ENCODE data around the gene DHX32.

DNA sequence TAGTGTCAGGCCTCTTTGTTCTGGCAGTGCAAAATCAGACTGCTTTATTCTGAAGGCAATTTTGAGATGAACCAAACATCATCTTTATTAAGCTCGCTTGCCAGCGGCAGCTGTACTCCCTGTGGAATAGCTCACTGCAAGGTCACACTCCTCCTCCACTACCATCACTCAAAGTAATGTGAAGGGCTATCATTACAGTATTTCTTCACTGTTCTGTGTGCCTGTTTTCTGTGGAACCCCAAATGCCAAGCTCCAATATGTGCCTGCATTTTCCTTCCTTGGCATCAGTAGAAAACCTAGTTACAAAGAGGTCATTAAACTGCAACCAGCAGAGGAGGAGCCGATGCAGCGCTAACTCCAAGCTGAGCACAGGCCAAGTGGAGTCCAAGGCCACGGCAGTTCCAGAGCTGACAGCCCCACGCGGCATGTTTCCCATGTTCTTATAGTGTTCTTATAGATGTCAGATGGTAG is 36.3 kb downstream of the DHX32 start:
- TF ChIP-seq POLR2A (IDR thresholded peaks at IDR 0.05; ENCODE audit: low read depth, low read length) (no peak), CTCF (conservative IDR thresholded peaks at IDR 0.05; ENCODE audit: low read depth, low read length) (no peak), MAZ (IDR thresholded peaks at IDR 0.05; ENCODE audit: borderline replicate concordance, low read depth, low read length) (no peak), ELK1 (IDR thresholded peaks at IDR 0.05; ENCODE audit: borderline replicate concordance, low read depth, low read length) (no peak), RAD21 (IDR thresholded peaks at IDR 0.05; ENCODE audit: low read length) (no peak), SMC3 (IDR thresholded peaks at IDR 0.05; ENCODE audit: low read depth, low read length) (no peak), CEBPB (IDR thresholded peaks at IDR 0.05; ENCODE audit: low read depth, low read length) (no peak), BHLHE40 (IDR thresholded peaks at IDR 0.05; ENCODE audit: low read depth, low read length) (no peak), CHD1 (IDR thresholded peaks at IDR 0.05; ENCODE audit: low read depth, low read length) (no peak)
- TF ChIP-seq, protein P1, sequence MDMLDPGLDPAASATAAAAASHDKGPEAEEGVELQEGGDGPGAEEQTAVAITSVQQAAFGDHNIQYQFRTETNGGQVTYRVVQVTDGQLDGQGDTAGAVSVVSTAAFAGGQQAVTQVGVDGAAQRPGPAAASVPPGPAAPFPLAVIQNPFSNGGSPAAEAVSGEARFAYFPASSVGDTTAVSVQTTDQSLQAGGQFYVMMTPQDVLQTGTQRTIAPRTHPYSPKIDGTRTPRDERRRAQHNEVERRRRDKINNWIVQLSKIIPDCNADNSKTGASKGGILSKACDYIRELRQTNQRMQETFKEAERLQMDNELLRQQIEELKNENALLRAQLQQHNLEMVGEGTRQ (IDR thresholded peaks at IDR 0.05; ENCODE audit: low read depth, low read length): no peak

Data from IMR-90 (cell line).